RWPE1 (cell line): Measurements from ENCODE around the gene MAP2K7.
"Not testable (repeated sequence)": the region's sequence is repeated elsewhere in the genome, so short reads cannot be mapped to it uniquely, and the experiment has no call there.

Source experiments
- CTCF ChIA-PET: fragments of 350-600 bp; sonication (Branson Sonifier 250); formaldehyde crosslinking; extraction: SDS; loops from one replicate; lab custom pipeline; 2021; lab: Yijun Ruan, JAX
- POLR2A ChIA-PET: fragments of 400-600 bp; formaldehyde crosslinking; extraction: SDS; loops from one replicate; lab custom pipeline; 2020; ENCODE audit warnings: antibody characterized with exemption; ENCODE audit not compliant: low non-redundant PET; lab: Yijun Ruan, JAX
- DNase-seq: peaks from one replicate; pipeline ENCODE4 v3.0.0; 2012; ENCODE audit warnings: low spot score
- H3K27ac ChIP-seq: fragments of 450-650 bp; 2 replicates; pipeline ENCODE4 v1.5.1; 2017
- CTCF ChIP-seq: fragments of 450-650 bp; conservative IDR thresholded peaks from 2 replicates; pipeline ENCODE4 v1.5.1; 2017; ENCODE audit warnings: low read depth, mild to moderate bottlenecking

The MAP2K7 gene

DNA sequence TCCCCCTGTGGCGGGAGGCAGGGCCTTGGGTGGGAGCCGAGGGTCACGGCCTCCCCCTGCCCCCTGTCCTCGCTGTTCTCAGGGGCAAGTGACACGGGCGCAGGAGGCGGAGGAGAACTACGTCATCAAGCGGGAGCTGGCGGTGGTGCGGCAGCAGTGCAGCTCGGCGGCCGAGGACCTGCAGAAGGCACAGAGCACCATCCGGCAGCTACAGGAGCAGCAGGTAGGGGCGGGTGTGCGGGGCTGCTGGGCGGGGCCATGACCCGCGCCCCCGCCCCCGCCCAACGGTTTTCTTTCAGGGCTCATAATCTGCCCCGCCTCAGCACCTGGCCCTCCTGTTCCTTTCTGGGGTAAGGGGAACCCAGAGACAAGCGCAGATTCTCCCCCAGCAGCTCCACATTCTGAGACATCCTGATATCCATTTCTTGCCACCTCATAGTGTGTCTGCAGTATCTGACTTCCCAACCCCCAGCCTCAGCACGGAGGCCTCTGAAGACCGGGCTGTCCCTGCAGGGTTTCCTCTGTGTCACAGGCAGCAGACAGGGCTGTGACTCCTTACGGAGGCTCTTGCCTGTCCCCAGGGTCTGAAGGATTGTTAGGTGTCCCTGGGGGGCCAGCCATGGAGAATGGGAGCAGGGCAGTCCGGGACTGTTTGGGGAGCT lies 45.4 kb upstream of the MAP2K7 start:
- DNase-seq, result no peak
- no peak overlapping the region for H3K27ac ChIP-seq
- no peak for TF ChIP-seq CTCF
- CTCF ChIA-PET, result interaction anchor here (1.1 to 1.8 kb wide), 2 partner anchors 8 to 11 kb away, joined by 6 read pairs; no protein-coding TSS in a partner anchor
- POLR2A ChIA-PET, result no interaction called here

DNA sequence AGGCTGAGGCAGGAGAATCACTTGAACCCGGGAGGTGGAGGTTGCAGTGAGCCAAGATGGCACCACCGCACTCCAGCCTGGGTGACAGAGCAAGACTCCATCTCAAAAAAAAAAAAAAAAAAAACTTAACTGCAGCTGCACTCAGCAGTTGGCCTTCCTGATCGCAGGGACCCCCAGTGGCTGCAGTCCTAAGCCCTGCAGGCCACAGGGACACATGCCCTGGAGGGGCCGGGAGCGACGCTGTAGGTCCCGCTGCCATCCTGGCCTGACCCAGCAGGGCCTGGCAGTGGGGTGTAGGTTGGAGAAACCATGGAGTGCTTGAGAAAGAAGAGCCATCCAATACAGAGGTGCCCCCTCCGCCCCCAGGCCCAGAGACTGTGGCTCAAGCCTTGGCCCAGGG lies 44.6 kb upstream of the MAP2K7 start:
- DNase-seq, POLR2A ChIA-PET, H3K27ac ChIP-seq: not testable (repeated sequence)
- CTCF ChIA-PET, result interaction anchor here (0.7 kb wide), 1 partner anchor 459 kb away, joined by 4 read pairs; no protein-coding TSS in a partner anchor

GRCh38 chr19:7859831-7860713 lies 43.6 kb upstream of the MAP2K7 start:
- no peak for TF ChIP-seq CTCF
- no peak overlapping the region for H3K27ac ChIP-seq
- ChIA-PET POLR2A (no interaction called here), CTCF (no interaction called here)
- no peak for DNase-seq

GRCh38 chr19:7860714-7861618 lies 42.7 kb upstream of the MAP2K7 start:
- no peak for DNase-seq
- peak overlapping the region; percentile 13; the same call in 1 of the 2 replicates for H3K27ac ChIP-seq
- ChIA-PET POLR2A (no interaction called here), CTCF (interaction anchor here (0.6 to 1.1 kb wide), 3 partner anchors 8 to 141 kb away, joined by 3 to 4 read pairs (median 4); no protein-coding TSS in a partner anchor)
- no peak for TF ChIP-seq CTCF

- TF ChIP-seq CTCF, result no peak
- no peak overlapping the region for H3K27ac ChIP-seq
- no peak for DNase-seq
- ChIA-PET CTCF (interaction anchor here (0.6 to 1.1 kb wide), 3 partner anchors 9 to 140 kb away, joined by 3 to 4 read pairs (median 4); no protein-coding TSS in a partner anchor), POLR2A (no interaction called here)
Observed at GRCh38 chr19:7861619-7862412, 41.9 kb upstream of the MAP2K7 start.

GRCh38 chr19:7862413-7862951 lies 41.2 kb upstream of the MAP2K7 start:
- POLR2A ChIA-PET, result no interaction called here
- peak; percentile 80 for DNase-seq
- no peak for TF ChIP-seq CTCF
- CTCF ChIA-PET, result interaction anchor here (0.8 kb wide), 1 partner anchor 8 kb away, joined by 3 read pairs; no protein-coding TSS in a partner anchor
- no peak overlapping the region for H3K27ac ChIP-seq
